GM12872 (cell line): ENCODE data around the gene MYL5.

Experiments used
- CTCF ChIP-seq: IDR thresholded peaks from 3 replicates; pipeline ENCODE4 v1.5.1; 2011; ENCODE audit warnings: low read depth, mild to moderate bottlenecking, low read length, moderate library complexity; ENCODE audit not compliant: insufficient read depth

MYL5 gene

GRCh38 chr4:686413-687040 is 12.2 kb downstream of the MYL5 start:
- no peak for TF ChIP-seq CTCF

- no peak for TF ChIP-seq CTCF
These were observed 13.0 kb downstream of the MYL5 start for GRCh38 chr4:687048-687970.

- no peak for TF ChIP-seq CTCF
These were observed 13.9 kb downstream of the MYL5 start for GRCh38 chr4:687971-688853.

- TF ChIP-seq CTCF: no peak
These were observed 14.7 kb downstream of the MYL5 start, which contains the start of gene SLC49A3 for GRCh38 chr4:688854-689681. SLC49A3 (minus strand) TSS chr4:689151; CDS start chr4:689127, 24 bp downstream.

GRCh38 chr4:689723-690122 is 15.4 kb downstream of the MYL5 start:
- no peak for TF ChIP-seq CTCF

GRCh38 chr4:692771-693554 is 18.6 kb downstream of the MYL5 start:
- TF ChIP-seq CTCF: no peak
